A673 (cell line): ENCODE data around the gene SCUBE3. TPM values are rescaled to one million over a fixed set of nuclear protein-coding genes. Genes with fewer than 3 reads are reported as not detected.

Source experiments
- BruUV-seq: library from RNA; stranded (reverse); fragments of 400-500 nt; replicated peaks from 2 replicates; lab custom pipeline; 2021; lab: Mats Ljungman, UMichigan
- CTCF ChIA-PET: fragments of 300-600 bp; sonication (Branson Sonifier 250); formaldehyde crosslinking; loops from one replicate; lab custom pipeline; 2022; ENCODE audit warnings: antibody characterized with exemption; lab: Charles Lee
- POLR2A ChIA-PET: fragments of 300-600 bp; sonication (Branson Sonifier 250); formaldehyde crosslinking; loops from one replicate; lab custom pipeline; 2022; ENCODE audit warnings: antibody characterized with exemption; ENCODE audit not compliant: low non-redundant PET; lab: Charles Lee
- DNase-seq: peaks from one replicate; pipeline ENCODE4 v3.0.0-alpha.2; 2015; ENCODE audit warnings: low spot score
- H3K27ac ChIP-seq: fragments of 200-600 bp; sonication (generic); 2 replicates; pipeline ENCODE4 v1.5.1; 2016; ENCODE audit warnings: mixed run types, low read depth, mild to moderate bottlenecking, mixed read lengths, antibody characterized with exemption, low read length; ENCODE audit not compliant: poor library complexity, severe bottlenecking
- H3K27me3 ChIP-seq: fragments of 200-600 bp; sonication (generic); replicated peaks from 2 replicates; pipeline ENCODE4 v1.6.1; 2017; ENCODE audit warnings: mixed run types, low read depth, mild to moderate bottlenecking, mixed read lengths, antibody characterized with exemption, low read length; ENCODE audit not compliant: insufficient read depth, poor library complexity
- H3K36me3 ChIP-seq: fragments of 200-600 bp; sonication (generic); 2 replicates; pipeline ENCODE4 v1.6.1; 2016; ENCODE audit warnings: mixed run types, mild to moderate bottlenecking, mixed read lengths, antibody characterized with exemption, low read length; ENCODE audit not compliant: insufficient read depth, poor library complexity, severe bottlenecking
- H3K4me1 ChIP-seq: fragments of 200-600 bp; sonication (generic); 2 replicates; pipeline ENCODE4 v1.6.1; 2017; ENCODE audit warnings: mixed run types, mild to moderate bottlenecking, mixed read lengths, antibody characterized with exemption, low read length; ENCODE audit not compliant: insufficient read depth, poor library complexity, severe bottlenecking
- H3K4me3 ChIP-seq: fragments of 200-600 bp; sonication (generic); 2 replicates; pipeline ENCODE4 v1.5.1; 2016; ENCODE audit warnings: low read depth, mixed run types, mild to moderate bottlenecking, mixed read lengths, low read length; ENCODE audit not compliant: poor library complexity, severe bottlenecking
- H3K9me3 ChIP-seq: fragments of 200-600 bp; sonication (generic); 2 replicates; pipeline ENCODE4 v1.6.1; 2016; ENCODE audit warnings: mixed run types, low read depth, mild to moderate bottlenecking, mixed read lengths, antibody characterized with exemption, low read length; ENCODE audit not compliant: poor library complexity, severe bottlenecking
- CTCF ChIP-seq: fragments of 300-800, 200-600 bp; sonication (generic); conservative IDR thresholded peaks from 2 replicates; pipeline ENCODE4 v1.5.1; 2017; ENCODE audit warnings: low read depth, mild to moderate bottlenecking, antibody characterized with exemption, low read length, moderate library complexity, mixed read lengths
- EZH2 ChIP-seq: fragments of 200-600 bp; sonication (generic); IDR thresholded peaks from 2 replicates; pipeline ENCODE4 v1.6.1; 2017; ENCODE audit warnings: borderline replicate concordance, low read depth, mild to moderate bottlenecking, mixed read lengths, antibody characterized with exemption, low read length; ENCODE audit not compliant: poor library complexity, severe bottlenecking
- intact Hi-C: fragments of 100-400 bp; cut with micrococcal nuclease; formaldehyde crosslinking; loops from one replicate; pipeline ENCODE4 v1.10.0; 2022; ENCODE audit not compliant: unreplicated experiment
- total RNA-seq: library from RNA; stranded (reverse); gene quantifications from 2 replicates; pipeline ENCODE4 v1.2.3, GENCODE V29; 2021

SCUBE3 gene
- total RNA-seq, 1 experiment from 2014 or later = 0.04 TPM

DNA sequence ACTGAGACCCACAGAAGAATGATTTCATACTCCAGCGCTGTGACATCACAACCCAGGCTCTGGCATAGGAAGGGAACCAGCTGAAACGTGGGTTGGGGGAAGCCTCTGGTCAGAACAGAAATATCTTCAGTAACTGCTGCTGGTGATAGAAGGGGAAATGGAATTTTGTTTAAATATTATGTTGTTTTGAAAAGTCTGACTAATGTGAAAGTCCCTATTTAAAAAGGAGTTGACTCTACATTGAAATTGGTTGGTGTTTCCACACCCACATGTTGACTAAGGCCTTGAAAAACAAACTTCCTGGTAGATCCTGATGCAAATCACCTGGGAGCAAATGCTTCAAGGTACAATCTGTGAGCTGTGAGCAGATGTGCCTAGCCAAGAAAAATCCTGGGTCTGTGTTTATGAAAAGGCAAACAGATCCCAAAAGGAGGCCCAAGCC is 48.1 kb upstream of the SCUBE3 start:
- H3K9me3 ChIP-seq = no peaks in the 10 kb centered on the region
- no TSS peak for BruUV-seq

DNA sequence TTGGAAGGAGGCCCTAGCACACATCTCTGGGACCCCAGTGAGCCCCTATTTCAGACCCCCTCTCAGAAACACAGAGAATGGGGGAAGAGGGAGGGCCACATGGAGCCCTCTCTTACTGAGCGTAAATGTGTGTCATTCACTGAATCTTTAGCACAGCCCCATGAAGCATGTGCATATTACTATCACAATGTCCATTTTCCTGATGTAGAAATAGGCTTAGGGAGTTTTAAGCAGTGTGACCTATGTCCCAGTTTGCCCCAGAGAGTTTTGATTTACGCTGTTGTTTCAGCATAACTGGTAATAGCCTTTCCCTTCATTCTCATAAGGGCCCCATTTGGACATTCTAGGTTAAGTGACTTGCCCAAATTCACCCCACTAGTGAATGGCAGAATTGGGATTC is 47.6 kb upstream of the SCUBE3 start:
- no peak overlapping the region for H3K27ac ChIP-seq
- intact Hi-C loops = no loop called here
- no peaks in the 10 kb centered on the region for H3K9me3 ChIP-seq
- DNase-seq = no peak
- no TSS peak for BruUV-seq
- ChIA-PET CTCF (no interaction called here), POLR2A (no interaction called here)
- H3K4me3 ChIP-seq = no peak overlapping the region
- no peak for TF ChIP-seq CTCF
- no peak for TF ChIP-seq EZH2
- H3K4me1 ChIP-seq = peaks cover under 1% of the 10 kb centered on the region
- no peaks in the 10 kb centered on the region for H3K36me3 ChIP-seq
- H3K27me3 ChIP-seq = no peaks in the 10 kb centered on the region

More for the DNA sequence above, 48.1 kb upstream of the SCUBE3 start:
- Histone ChIP-seq H3K36me3 (no peaks in the 10 kb centered on the region), H3K27ac (no peak overlapping the region), H3K4me3 (no peak overlapping the region), H3K27me3 (no peaks in the 10 kb centered on the region), H3K4me1 (peaks cover 4% of the 10 kb centered on the region)
- no peak for DNase-seq
- intact Hi-C loops = no loop called here
- ChIA-PET POLR2A (no interaction called here), CTCF (interaction anchor here (0.9 kb wide), 1 partner anchor 179 kb away, joined by 3 read pairs; no protein-coding TSS in a partner anchor)
- TF ChIP-seq EZH2 (no peak), CTCF (no peak)

DNA sequence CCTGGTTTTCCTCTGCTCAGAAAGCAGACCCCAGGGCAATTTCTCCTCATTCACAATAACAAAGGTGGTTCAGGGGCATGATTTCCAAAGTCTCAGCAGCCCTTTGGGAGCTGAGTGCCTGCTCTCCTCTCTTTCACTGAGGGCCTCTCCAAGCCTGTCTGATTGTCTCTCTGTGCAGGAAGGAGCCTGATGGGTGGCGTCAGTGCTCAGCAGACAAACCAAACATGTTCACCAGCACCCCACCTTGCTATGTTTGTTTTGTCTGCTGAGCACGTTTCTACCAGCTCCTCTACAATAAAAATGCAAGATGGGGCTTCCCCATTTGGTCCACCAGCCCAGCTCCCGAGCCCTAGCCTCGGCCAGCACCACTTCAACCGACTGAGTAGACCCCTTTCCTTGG is 47.2 kb upstream of the SCUBE3 start:
- H3K4me1 ChIP-seq = no peaks in the 10 kb centered on the region
- POLR2A ChIA-PET = no interaction called here

More for the DNA sequence above, 47.2 kb upstream of the SCUBE3 start:
- Histone ChIP-seq H3K4me3 (no peak overlapping the region), H3K27ac (no peak overlapping the region), H3K9me3 (no peaks in the 10 kb centered on the region), H3K27me3 (no peaks in the 10 kb centered on the region), H3K36me3 (no peaks in the 10 kb centered on the region)
- intact Hi-C loops = no loop called here
- no TSS peak for BruUV-seq
- TF ChIP-seq CTCF (no peak), EZH2 (no peak)
- CTCF ChIA-PET = no interaction called here
- no peak for DNase-seq
